ENCODE results near the gene SCGB1D1.

Gene SCGB1D1

GRCh38 chr11:62143727-62144126, 46.3 kb upstream of the SCGB1D1 start:
- no peak overlapping the region for H3K4me3 ChIP-seq (ENCODE audit: low read depth, low read length)
- no peak overlapping the region for H3K27ac ChIP-seq
- TF ChIP-seq CTCF (IDR thresholded peaks at IDR 0.05; ENCODE audit: low read depth, low read length), result 0 out of 2 replicates have a peak, but pooled peaks have one; percentile 8
- H3K36me3 ChIP-seq, result peaks cover 92% of the 10 kb centered on the region
- no peak for DNase-seq
- H3K27me3 ChIP-seq (ENCODE audit: insufficient read depth, low read depth, severe bottlenecking), result no peaks in the 10 kb centered on the region
- no peaks in the 10 kb centered on the region for H3K9me3 ChIP-seq (ENCODE audit: severe bottlenecking)

GRCh38 chr11:62144641-62145255, 45.3 kb upstream of the SCGB1D1 start:
- no peak overlapping the region for H3K4me3 ChIP-seq (ENCODE audit: low read depth, low read length)
- H3K27me3 ChIP-seq (ENCODE audit: insufficient read depth, low read depth, severe bottlenecking), result no peaks in the 10 kb centered on the region
- H3K36me3 ChIP-seq, result peaks cover 92% of the 10 kb centered on the region
- H3K9me3 ChIP-seq (ENCODE audit: severe bottlenecking), result no peaks in the 10 kb centered on the region
- no peak for TF ChIP-seq CTCF (IDR thresholded peaks at IDR 0.05; ENCODE audit: low read depth, low read length)
- no peak for DNase-seq
- H3K27ac ChIP-seq, result no peak overlapping the region

- Histone ChIP-seq H3K27ac (no peak overlapping the region), H3K27me3 (ENCODE audit: insufficient read depth, low read depth, severe bottlenecking) (no peaks in the 10 kb centered on the region), H3K36me3 (peaks cover 92% of the 10 kb centered on the region), H3K9me3 (ENCODE audit: severe bottlenecking) (no peaks in the 10 kb centered on the region), H3K4me3 (ENCODE audit: low read depth, low read length) (no peak overlapping the region)
- no peak for TF ChIP-seq CTCF (IDR thresholded peaks at IDR 0.05; ENCODE audit: low read depth, low read length)
- DNase-seq, result no peak
These were observed 44.6 kb upstream of the SCGB1D1 start for GRCh38 chr11:62145261-62145871.

- Histone ChIP-seq H3K27me3 (ENCODE audit: insufficient read depth, low read depth, severe bottlenecking) (no peaks in the 10 kb centered on the region), H3K36me3 (peaks cover 90% of the 10 kb centered on the region), H3K27ac (no peak overlapping the region), H3K4me3 (ENCODE audit: low read depth, low read length) (no peak overlapping the region), H3K9me3 (ENCODE audit: severe bottlenecking) (no peaks in the 10 kb centered on the region)
- DNase-seq, result no peak
- no peak for TF ChIP-seq CTCF (IDR thresholded peaks at IDR 0.05; ENCODE audit: low read depth, low read length)
These were observed 43.4 kb upstream of the SCGB1D1 start for GRCh38 chr11:62146476-62147200.

- Histone ChIP-seq H3K27me3 (ENCODE audit: insufficient read depth, low read depth, severe bottlenecking) (no peaks in the 10 kb centered on the region), H3K36me3 (peaks cover 88% of the 10 kb centered on the region), H3K27ac (no peak overlapping the region), H3K4me3 (ENCODE audit: low read depth, low read length) (no peak overlapping the region), H3K9me3 (ENCODE audit: severe bottlenecking) (no peaks in the 10 kb centered on the region)
- no peak for DNase-seq
- TF ChIP-seq CTCF (IDR thresholded peaks at IDR 0.05; ENCODE audit: low read depth, low read length), result peak; percentile 38
These were observed 42.5 kb upstream of the SCGB1D1 start for GRCh38 chr11:62147545-62147944.

Data from WERI-Rb-1 (cell line).